Effector memory CD4-positive, alpha-beta T cell (primary cell): ENCODE measurements around the gene IGFL1.
"Not testable (repeated sequence)": the region's sequence is repeated elsewhere in the genome, so short reads cannot be mapped to it uniquely, and the experiment has no call there.

Source experiments
- DNase-seq, 3 donors: peaks; one replicate each; pipeline ENCODE4 v3.0.0-alpha.2; 2020
- H3K27ac ChIP-seq: 2 replicates; pipeline ENCODE4 v1.7.0; 2013; ENCODE audit warnings: mild to moderate bottlenecking, low read length, moderate library complexity; ENCODE audit not compliant: insufficient read depth, poor library complexity, severe bottlenecking
- H3K27me3 ChIP-seq: replicated peaks from 2 replicates; pipeline ENCODE4 v1.7.0; 2013; ENCODE audit warnings: mild to moderate bottlenecking, low read length; ENCODE audit not compliant: insufficient read depth, control insufficient read depth, poor library complexity, severe bottlenecking
- H3K36me3 ChIP-seq: 2 replicates; pipeline ENCODE4 v1.7.0; 2013; ENCODE audit warnings: mild to moderate bottlenecking, low read length, moderate library complexity; ENCODE audit not compliant: control insufficient read depth, insufficient read depth
- H3K4me1 ChIP-seq: 2 replicates; pipeline ENCODE4 v1.7.0; 2013; ENCODE audit warnings: low read length, mild to moderate bottlenecking; ENCODE audit not compliant: control insufficient read depth, insufficient read depth, poor library complexity, severe bottlenecking
- H3K4me3 ChIP-seq: 2 replicates; pipeline ENCODE4 v1.7.0; 2013; ENCODE audit warnings: low read length, low read depth, mild to moderate bottlenecking; ENCODE audit not compliant: insufficient read depth, poor library complexity, severe bottlenecking
- H3K9me3 ChIP-seq: 2 replicates; pipeline ENCODE4 v1.7.0; 2013; ENCODE audit warnings: mild to moderate bottlenecking, low read length, moderate library complexity; ENCODE audit not compliant: control insufficient read depth

Gene IGFL1

GRCh38 chr19:46201454-46202310 is 27.9 kb upstream of the IGFL1 start:
- Histone ChIP-seq H3K4me3 (no peak overlapping the region), H3K4me1 (no peaks in the 10 kb centered on the region), H3K27ac (no peak overlapping the region)

DNA sequence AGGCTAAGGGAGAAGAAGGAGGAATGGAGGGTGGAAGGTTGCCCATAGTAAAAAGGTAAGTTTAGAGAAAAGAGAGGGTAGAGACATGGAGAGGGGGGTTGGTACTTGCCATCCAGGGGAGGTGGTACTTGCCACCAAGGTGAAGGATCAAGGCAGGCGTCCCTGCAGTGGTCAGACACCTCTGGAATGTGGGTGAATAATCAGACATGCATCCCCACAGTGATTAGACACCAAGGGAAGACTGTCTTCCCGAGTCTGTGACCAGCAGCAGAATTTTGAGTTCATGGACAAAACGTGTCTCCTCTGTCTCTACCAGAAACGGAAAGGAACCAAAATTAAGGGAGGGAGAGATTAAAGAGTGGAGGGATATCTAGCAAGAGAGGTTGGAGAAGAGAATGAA is 27.1 kb upstream of the IGFL1 start:
- Histone ChIP-seq H3K27ac (no peak overlapping the region), H3K9me3 (no peaks in the 10 kb centered on the region), H3K4me3 (no peak overlapping the region), H3K36me3 (no peaks in the 10 kb centered on the region), H3K4me1 (no peaks in the 10 kb centered on the region), H3K27me3 (no peaks in the 10 kb centered on the region)
- DNase-seq = no peak

More at GRCh38 chr19:46201454-46202310, 27.9 kb upstream of the IGFL1 start:
- no peaks in the 10 kb centered on the region for H3K9me3 ChIP-seq
- DNase-seq = no peak
- no peaks in the 10 kb centered on the region for H3K36me3 ChIP-seq
- H3K27me3 ChIP-seq = no peaks in the 10 kb centered on the region

DNA sequence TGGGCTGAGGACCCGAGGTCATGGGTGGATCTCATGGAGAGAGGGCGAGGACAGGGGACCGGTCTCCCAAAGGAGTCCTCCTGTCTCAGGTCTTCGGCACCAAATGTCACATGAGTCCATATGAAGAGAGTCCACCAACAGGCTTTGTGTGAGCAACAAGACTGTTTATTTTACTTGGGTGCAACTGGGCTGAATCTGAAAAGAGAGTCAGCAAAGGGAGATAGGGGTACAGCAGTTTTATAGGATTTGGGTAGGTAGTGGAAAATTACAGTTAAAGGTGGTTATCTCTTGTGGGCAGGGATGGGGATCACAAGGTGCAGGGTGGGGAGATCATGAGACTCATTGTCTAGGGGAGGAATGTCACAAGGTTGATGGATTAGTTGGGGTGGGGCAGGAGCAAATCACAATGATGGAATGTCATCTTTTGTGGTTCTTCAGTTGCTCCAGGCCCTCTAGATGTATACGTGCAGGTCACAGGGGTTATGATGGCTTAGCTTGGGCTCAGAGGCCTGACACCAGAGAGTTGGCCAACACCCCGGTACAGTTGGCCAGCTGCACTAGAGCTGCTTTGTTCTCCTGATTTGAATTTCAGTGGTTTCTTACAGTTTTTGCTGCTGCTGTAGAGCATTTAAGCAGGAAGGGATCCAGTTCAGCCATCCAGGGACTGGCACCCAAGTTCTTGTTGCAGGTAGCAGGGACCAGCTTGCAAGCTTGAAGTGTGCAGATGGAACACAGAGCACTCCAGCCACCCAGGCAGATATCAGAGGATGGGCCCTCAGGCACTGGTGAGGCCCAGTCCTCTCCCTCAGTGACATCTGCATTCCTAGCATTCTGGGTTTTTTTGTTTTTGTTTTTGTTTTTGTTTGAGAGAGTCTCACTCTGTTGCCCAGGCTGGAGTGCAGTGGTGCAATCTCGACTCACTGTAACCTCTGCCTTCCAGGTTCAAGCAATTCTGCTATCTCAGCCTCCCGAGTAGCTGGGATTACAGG is 26.4 kb upstream of the IGFL1 start:
- no peaks in the 10 kb centered on the region for H3K36me3 ChIP-seq
- DNase-seq = no peak
- no peaks in the 10 kb centered on the region for H3K9me3 ChIP-seq
- no peaks in the 10 kb centered on the region for H3K27me3 ChIP-seq
- no peak overlapping the region for H3K27ac ChIP-seq
- H3K4me1 ChIP-seq = no peaks in the 10 kb centered on the region
- H3K4me3 ChIP-seq = no peak overlapping the region

DNA sequence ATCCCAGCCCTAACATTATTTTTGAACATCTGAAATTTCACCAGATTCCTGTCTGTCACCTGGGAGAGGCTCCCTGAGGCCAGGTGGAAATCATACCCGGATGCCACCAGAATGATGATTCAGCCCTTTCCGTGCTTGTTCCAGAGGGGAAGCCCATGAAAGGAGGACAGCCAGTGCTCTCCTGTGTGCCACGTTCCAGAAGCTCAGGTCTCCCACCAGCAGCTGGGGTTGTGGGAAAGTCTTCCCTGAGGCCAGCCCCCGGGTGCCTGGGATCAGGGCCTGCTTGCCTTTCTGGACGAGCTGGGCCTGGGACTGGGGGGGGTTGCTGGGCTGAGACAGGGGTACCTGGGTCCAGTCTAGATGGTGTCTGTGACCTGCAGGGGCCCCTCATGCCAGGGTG is 25.5 kb upstream of the IGFL1 start:
- no peaks in the 10 kb centered on the region for H3K27me3 ChIP-seq
- no peak overlapping the region for H3K4me3 ChIP-seq
- no peaks in the 10 kb centered on the region for H3K36me3 ChIP-seq
- no peaks in the 10 kb centered on the region for H3K4me1 ChIP-seq
- no peak for DNase-seq
- no peak overlapping the region for H3K27ac ChIP-seq
- H3K9me3 ChIP-seq = no peaks in the 10 kb centered on the region

GRCh38 chr19:46205183-46205984 is 24.2 kb upstream of the IGFL1 start:
- Histone ChIP-seq H3K4me1 (no peaks in the 10 kb centered on the region), H3K27me3 (no peaks in the 10 kb centered on the region), H3K4me3 (no peak overlapping the region), H3K9me3 (no peaks in the 10 kb centered on the region), H3K36me3 (no peaks in the 10 kb centered on the region), H3K27ac (no peak overlapping the region)
- DNase-seq = no peak

DNA sequence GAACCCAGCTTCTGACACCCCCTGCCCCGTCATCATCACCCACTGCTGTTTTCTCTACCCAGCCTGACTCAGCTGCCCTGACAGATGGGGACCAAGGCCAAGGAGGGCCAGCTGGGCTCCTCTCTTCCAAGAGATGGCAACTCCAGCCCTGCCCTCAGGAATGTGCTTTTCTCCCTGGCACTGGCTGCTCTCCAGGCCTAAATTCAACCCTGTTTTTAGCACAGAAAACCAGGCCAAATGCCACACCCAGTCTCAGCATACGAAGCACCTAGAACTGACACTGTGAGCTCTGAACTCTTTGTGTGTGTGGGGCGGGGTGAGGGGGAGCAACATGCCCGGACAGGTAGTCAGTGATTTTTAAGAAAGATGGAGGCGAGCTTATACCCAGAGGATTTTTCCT is 23.4 kb upstream of the IGFL1 start:
- no peaks in the 10 kb centered on the region for H3K9me3 ChIP-seq
- H3K27ac ChIP-seq = no peak overlapping the region
- no peak overlapping the region for H3K4me3 ChIP-seq
- DNase-seq = no peak
- H3K36me3 ChIP-seq = no peaks in the 10 kb centered on the region
- H3K4me1 ChIP-seq = no peaks in the 10 kb centered on the region
- H3K27me3 ChIP-seq = no peaks in the 10 kb centered on the region

DNA sequence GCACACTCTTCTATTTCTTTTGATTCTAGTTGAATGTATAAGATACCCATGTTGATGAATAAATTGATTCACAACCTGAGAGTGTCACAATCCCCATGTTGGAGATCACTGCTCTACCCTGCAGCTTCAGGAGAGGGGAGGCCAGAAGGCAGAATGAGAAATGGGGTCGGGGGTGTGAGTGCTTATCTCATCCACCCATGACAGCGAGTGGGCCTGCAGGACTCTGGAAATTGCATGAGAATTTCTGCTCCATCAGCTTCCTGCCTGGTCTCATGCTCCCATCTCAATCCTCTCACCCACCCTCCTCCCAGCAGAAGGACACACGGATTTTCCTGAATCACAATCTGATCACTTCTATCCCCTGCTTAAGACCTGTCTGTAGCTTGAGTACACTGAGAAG is 22.9 kb upstream of the IGFL1 start:
- H3K9me3 ChIP-seq = no peaks in the 10 kb centered on the region
- no peak for DNase-seq
- no peaks in the 10 kb centered on the region for H3K27me3 ChIP-seq
- no peak overlapping the region for H3K27ac ChIP-seq
- no peaks in the 10 kb centered on the region for H3K4me1 ChIP-seq
- no peak overlapping the region for H3K4me3 ChIP-seq
- H3K36me3 ChIP-seq = no peaks in the 10 kb centered on the region

- not testable (repeated sequence) for H3K4me1 ChIP-seq, H3K27ac ChIP-seq, H3K27me3 ChIP-seq, DNase-seq, H3K4me3 ChIP-seq, H3K9me3 ChIP-seq, H3K36me3 ChIP-seq
These were observed 21.7 kb upstream of the IGFL1 start for GRCh38 chr19:46207858-46208257.

- Histone ChIP-seq H3K27me3 (no peaks in the 10 kb centered on the region), H3K4me3 (no peak overlapping the region), H3K36me3 (no peaks in the 10 kb centered on the region), H3K27ac (no peak overlapping the region), H3K9me3 (no peaks in the 10 kb centered on the region), H3K4me1 (no peaks in the 10 kb centered on the region)
- DNase-seq = no peak
These were observed 20.5 kb upstream of the IGFL1 start for GRCh38 chr19:46209051-46209450.
